MM.1S (cell line): ENCODE results near the gene FHDC1.
"Not testable (repeated sequence)": the region's sequence is repeated elsewhere in the genome, so short reads cannot be mapped to it uniquely, and the experiment has no call there.

Source experiments
- DNase-seq: peaks from one replicate; pipeline ENCODE4 v3.0.0-alpha.2; 2015
- H2AFZ ChIP-seq: fragments of 300-600 bp; sonication (generic); 2 replicates; pipeline ENCODE4 v1.6.0; 2016; ENCODE audit warnings: antibody characterized with exemption, low read length
- H3F3A ChIP-seq: fragments of 300-600 bp; sonication (generic); 2 replicates; pipeline ENCODE4 v1.6.1; 2016; ENCODE audit warnings: mild to moderate bottlenecking, antibody characterized with exemption, low read length, moderate library complexity, mixed read lengths; ENCODE audit not compliant: insufficient read depth
- H3K27ac ChIP-seq: fragments of 300-600 bp; sonication (generic); 2 replicates; pipeline ENCODE4 v1.5.1; 2016; ENCODE audit warnings: mild to moderate bottlenecking, low read length
- H3K27me3 ChIP-seq: fragments of 300-600 bp; sonication (generic); replicated peaks from 2 replicates; pipeline ENCODE4 v1.6.0; 2016; ENCODE audit warnings: low read length; ENCODE audit not compliant: insufficient read depth
- H3K36me3 ChIP-seq: fragments of 300-600 bp; sonication (generic); replicated peaks from 2 replicates; pipeline ENCODE4 v1.6.1; 2016; ENCODE audit warnings: mild to moderate bottlenecking, low read length, mixed read lengths; ENCODE audit not compliant: insufficient read depth
- H3K4me1 ChIP-seq: fragments of 300-600 bp; sonication (generic); 2 replicates; pipeline ENCODE4 v1.6.1; 2016; ENCODE audit warnings: low read length, mixed read lengths
- H3K4me2 ChIP-seq: fragments of 300-600 bp; sonication (generic); 2 replicates; pipeline ENCODE4 v1.6.0; 2016; ENCODE audit warnings: low read depth, low read length
- H3K4me3 ChIP-seq: fragments of 300-600 bp; sonication (generic); 2 replicates; pipeline ENCODE4 v1.5.1; 2016; ENCODE audit warnings: low read length, mixed read lengths
- H3K79me2 ChIP-seq: fragments of 300-600 bp; sonication (generic); 2 replicates; pipeline ENCODE4 v1.6.1; 2016; ENCODE audit warnings: mixed run types, low read length, mixed read lengths
- H3K9ac ChIP-seq: fragments of 300-600 bp; sonication (generic); 2 replicates; pipeline ENCODE4 v1.6.1; 2016; ENCODE audit warnings: low read length, mixed read lengths
- H3K9me2 ChIP-seq: fragments of 300-600 bp; sonication (generic); replicated peaks from 2 replicates; pipeline ENCODE4 v1.6.1; 2016; ENCODE audit warnings: mild to moderate bottlenecking, low read length, mixed read lengths; ENCODE audit not compliant: insufficient read depth
- H3K9me3 ChIP-seq: fragments of 300-600 bp; sonication (generic); replicated peaks from 2 replicates; pipeline ENCODE4 v1.6.1; 2016; ENCODE audit warnings: mild to moderate bottlenecking, low read length, mixed read lengths; ENCODE audit not compliant: insufficient read depth
- H4K20me1 ChIP-seq: fragments of 300-600 bp; sonication (generic); 2 replicates; pipeline ENCODE4 v1.6.1; 2016; ENCODE audit warnings: mild to moderate bottlenecking, low read length, moderate library complexity, mixed read lengths; ENCODE audit not compliant: insufficient read depth
- CTCF ChIP-seq: fragments of 300-600 bp; sonication (generic); IDR thresholded peaks from 2 replicates; pipeline ENCODE4 v1.5.1; 2016; ENCODE audit warnings: antibody characterized with exemption, low read length, mixed read lengths
- EZH2 ChIP-seq: fragments of 300-600 bp; sonication (generic); optimal IDR thresholded peaks from 2 replicates; pipeline ENCODE3; 2017; ENCODE audit warnings: low read depth, mild to moderate bottlenecking, antibody characterized with exemption, low read length, mixed read lengths
- EZH2phosphoT487 ChIP-seq: fragments of 300-600 bp; sonication (generic); IDR thresholded peaks from 2 replicates; pipeline ENCODE4 v1.6.1; 2018; ENCODE audit warnings: antibody characterized with exemption, low read length

The FHDC1 gene

GRCh38 chr4:152894673-152895072 is 41.5 kb upstream of the FHDC1 start:
- H3K27ac ChIP-seq, result no peak overlapping the region
- no peaks in the 10 kb centered on the region; the same call in 1 of the 2 replicates for H3K36me3 ChIP-seq
- H3K9me2 ChIP-seq, result no peaks in the 10 kb centered on the region
- no peak overlapping the region for H3K4me2 ChIP-seq
- no peaks in the 10 kb centered on the region for H3K4me1 ChIP-seq
- no peak for DNase-seq
- H3K9me3 ChIP-seq, result no peaks in the 10 kb centered on the region
- no peaks in the 10 kb centered on the region for H4K20me1 ChIP-seq
- H3K4me3 ChIP-seq, result no peak overlapping the region
- no peak for TF ChIP-seq EZH2phosphoT487
- no peak for TF ChIP-seq EZH2
- no peak for TF ChIP-seq CTCF
- H3K27me3 ChIP-seq, result no peaks in the 10 kb centered on the region
- H3K9ac ChIP-seq, result no peak overlapping the region
- H3F3A ChIP-seq, result no peaks in the 10 kb centered on the region
- no peaks in the 10 kb centered on the region for H3K79me2 ChIP-seq
- no peak overlapping the region for H2AFZ ChIP-seq

GRCh38 chr4:152896811-152897210 is 39.3 kb upstream of the FHDC1 start:
- no peak overlapping the region for H2AFZ ChIP-seq
- H3K4me2 ChIP-seq, result no peak overlapping the region
- H3K27me3 ChIP-seq, result no peaks in the 10 kb centered on the region
- H3K4me1 ChIP-seq, result no peaks in the 10 kb centered on the region
- no peak overlapping the region for H3K4me3 ChIP-seq
- TF ChIP-seq EZH2phosphoT487, result no peak
- no peak for TF ChIP-seq CTCF
- TF ChIP-seq EZH2, result no peak
- H3K9me3 ChIP-seq, result no peaks in the 10 kb centered on the region
- H3K9ac ChIP-seq, result no peak overlapping the region
- DNase-seq, result no peak
- H3K36me3 ChIP-seq, result no peaks in the 10 kb centered on the region
- no peaks in the 10 kb centered on the region for H3K9me2 ChIP-seq
- no peaks in the 10 kb centered on the region for H4K20me1 ChIP-seq
- no peaks in the 10 kb centered on the region for H3K79me2 ChIP-seq
- H3K27ac ChIP-seq, result no peak overlapping the region
- no peaks in the 10 kb centered on the region for H3F3A ChIP-seq

GRCh38 chr4:152898133-152898532 is 38.0 kb upstream of the FHDC1 start:
- not testable (repeated sequence) for H3K79me2 ChIP-seq, H3K9me2 ChIP-seq

GRCh38 chr4:152898606-152899005 is 37.5 kb upstream of the FHDC1 start:
- Histone ChIP-seq H3K4me3 (no peak overlapping the region), H3K36me3 (no peaks in the 10 kb centered on the region), H3K9me2 (no peaks in the 10 kb centered on the region), H3K9ac (no peak overlapping the region), H3K9me3 (no peaks in the 10 kb centered on the region), H4K20me1 (no peaks in the 10 kb centered on the region), H3K4me2 (no peak overlapping the region), H3K79me2 (no peaks in the 10 kb centered on the region), H3K4me1 (no peaks in the 10 kb centered on the region), H3K27me3 (no peaks in the 10 kb centered on the region), H3K27ac (no peak overlapping the region), H3F3A (no peaks in the 10 kb centered on the region), H2AFZ (no peak overlapping the region)
- TF ChIP-seq EZH2, result no peak
- TF ChIP-seq EZH2phosphoT487, result no peak
- TF ChIP-seq CTCF, result no peak
- no peak for DNase-seq

More at GRCh38 chr4:152898133-152898532, 38.0 kb upstream of the FHDC1 start:
- not testable (repeated sequence) for H4K20me1 ChIP-seq, H3K4me2 ChIP-seq, H3F3A ChIP-seq, H3K9ac ChIP-seq, H3K36me3 ChIP-seq, H3K27ac ChIP-seq, H3K9me3 ChIP-seq, H2AFZ ChIP-seq, H3K4me1 ChIP-seq, H3K4me3 ChIP-seq, H3K27me3 ChIP-seq, DNase-seq
